CD14-positive monocyte (primary cell): ENCODE measurements around the gene CNOT8. TPM values are rescaled to one million over a fixed set of nuclear protein-coding genes. Genes with fewer than 3 reads are reported as not detected.

Source experiments
- DNase-seq, 3 donors: peaks; one replicate each; pipeline ENCODE4 v3.0.0-alpha.2; 2011 to 2022
- H2AFZ ChIP-seq: 2 replicates; pipeline ENCODE4 v1.6.0; 2012; ENCODE audit warnings: mild to moderate bottlenecking, low read depth, low read length, inconsistent platforms; ENCODE audit not compliant: insufficient read depth, poor library complexity, severe bottlenecking
- H3K27ac ChIP-seq, 2 donors: 1 replicate in 1 of 2; 2 replicates in 1 of 2; pipeline ENCODE4 v1.5.1; 2012 to 2013; ENCODE audit warnings: low read length in 2 of 2, control low read depth in 1 of 2, inconsistent platforms in 1 of 2, low read depth in 1 of 2, mild to moderate bottlenecking in 1 of 2
- H3K27me3 ChIP-seq, 2 donors: one replicate each; pipeline versions ENCODE4 v1.6.0 to v1.6.1; 2011 to 2013; ENCODE audit warnings: low read length in 2 of 2; ENCODE audit not compliant: control insufficient read depth in 2 of 2, insufficient read depth in 2 of 2
- H3K36me3 ChIP-seq, 2 donors: replicated peaks in 1 of 2; 1 replicate in 1 of 2; 2 replicates in 1 of 2; pipeline versions ENCODE4 v1.5.1 to v1.6.1; 2012 to 2013; ENCODE audit warnings: low read length in 2 of 2, control low read depth in 1 of 2, inconsistent platforms in 1 of 2, mild to moderate bottlenecking in 1 of 2; ENCODE audit not compliant: insufficient read depth in 2 of 2, control insufficient read depth in 1 of 2
- H3K4me1 ChIP-seq, 2 donors: 1 replicate in 1 of 2; 2 replicates in 1 of 2; pipeline versions ENCODE4 v1.5.1 to v1.6.1; 2012 to 2013; ENCODE audit warnings: low read length in 2 of 2, control low read depth in 1 of 2, inconsistent platforms in 1 of 2, mild to moderate bottlenecking in 1 of 2, moderate library complexity in 1 of 2; ENCODE audit not compliant: insufficient read depth in 2 of 2, control insufficient read depth in 1 of 2
- H3K4me2 ChIP-seq: replicated peaks from 2 replicates; pipeline ENCODE3; 2012; ENCODE audit warnings: low read length, moderate library complexity, mild to moderate bottlenecking; ENCODE audit not compliant: poor library complexity, severe bottlenecking; ENCODE audit errors: extremely low read depth
- H3K4me3 ChIP-seq, 3 experiments: fragments of 200-600 bp in 1 of 3; sonication (generic) in 1 of 3; replicated peaks in 1 of 3; 1 replicate in 2 of 3; 2 replicates in 1 of 3; pipeline ENCODE4 v1.5.1; 2011 to 2013; ENCODE audit warnings: low read length in 3 of 3, mild to moderate bottlenecking in 3 of 3, control low read depth in 2 of 3, low read depth in 2 of 3, inconsistent platforms in 1 of 3, moderate library complexity in 1 of 3
- H3K79me2 ChIP-seq: 2 replicates; pipeline ENCODE4 v1.6.0; 2012; ENCODE audit warnings: mild to moderate bottlenecking, control low read depth, inconsistent platforms, low read length, moderate library complexity; ENCODE audit not compliant: insufficient read depth
- H3K9ac ChIP-seq: 2 replicates; pipeline ENCODE4 v1.6.0; 2017; ENCODE audit warnings: low read length, mild to moderate bottlenecking; ENCODE audit not compliant: insufficient read depth, poor library complexity, severe bottlenecking
- H3K9me3 ChIP-seq, 2 donors: replicated peaks in 1 of 2; 1 replicate in 1 of 2; 2 replicates in 1 of 2; pipeline versions ENCODE4 v1.5.1 to v1.6.1; 2012 to 2013; ENCODE audit warnings: low read length in 2 of 2, control low read depth in 1 of 2; ENCODE audit not compliant: control insufficient read depth in 1 of 2, insufficient read depth in 1 of 2
- H4K20me1 ChIP-seq: 2 replicates; pipeline ENCODE4 v1.6.0; 2012; ENCODE audit warnings: mild to moderate bottlenecking, low read length, control low read depth, moderate library complexity; ENCODE audit not compliant: insufficient read depth
- H3K27ac Mint-ChIP-seq, 7 donors: one replicate each; pipeline ENCODE4 v1.8.0; 2020; ENCODE audit warnings: mild to moderate bottlenecking in 7 of 7, mixed read lengths in 7 of 7, moderate library complexity in 6 of 7, inconsistent platforms in 2 of 7
- H3K27me3 Mint-ChIP-seq, 3 donors: one replicate each; pipeline ENCODE4 v1.8.0; 2021 to 2022; ENCODE audit warnings: low read depth in 3 of 3, mild to moderate bottlenecking in 3 of 3, mixed read lengths in 3 of 3, moderate library complexity in 3 of 3, inconsistent platforms in 1 of 3
- H3K36me3 Mint-ChIP-seq, 2 donors: one replicate each; pipeline ENCODE4 v1.8.0; 2020; ENCODE audit warnings: mixed read lengths in 2 of 2, inconsistent platforms in 1 of 2, mild to moderate bottlenecking in 1 of 2
- H3K4me1 Mint-ChIP-seq: one replicate; pipeline ENCODE4 v1.8.0; 2020; ENCODE audit warnings: mild to moderate bottlenecking, mixed read lengths
- H3K4me3 Mint-ChIP-seq, 2 donors: one replicate each; pipeline ENCODE4 v1.8.0; 2020; ENCODE audit warnings: mild to moderate bottlenecking in 2 of 2, mixed read lengths in 2 of 2, moderate library complexity in 1 of 2
- H3K9me3 Mint-ChIP-seq, 7 donors: one replicate each; pipeline ENCODE4 v1.8.0; 2020 to 2022; ENCODE audit warnings: mixed read lengths in 7 of 7, mild to moderate bottlenecking in 6 of 7, moderate library complexity in 6 of 7, inconsistent platforms in 2 of 7
- WGBS: methylation state at CpG from one replicate; pipeline ENCODE4 v1.1.5; 2013; ENCODE audit warnings: missing lambda C conversion rate; ENCODE audit not compliant: insufficient coverage; 5-methylcytosine and 5-hydroxymethylcytosine counted together
- intact Hi-C, 2 donors: fragments of 100-400 bp; cut with micrococcal nuclease; formaldehyde crosslinking; loops; one replicate each; pipeline versions ENCODE4 v1.15.0 to v1.15.1; 2023
- polyA plus RNA-seq, 3 donors: library from polyadenylated mRNA; depleted of rRNA in 1 of 3; unstranded in 2 of 3; stranded (reverse) in 1 of 3; fragments of 300-500 nt in 2 of 3; fragments of >200 nt in 1 of 3; fragmentation: Illumina TruSeq in 2 of 3; gene quantifications; 1 replicate in 2 of 3; 2 replicates in 1 of 3; pipeline ENCODE4 v1.2.3, GENCODE V29; 2012 to 2021
- TF ChIP-seq, protein P1 (sequence below): fragments of 200-600 bp; IDR thresholded peaks from one replicate; pipeline ENCODE4 v1.8.0; 2022; ENCODE audit warnings: antibody characterized with exemption, mild to moderate bottlenecking

Gene CNOT8
- polyA plus RNA-seq, 3 donors, result 98.7 to 160 (median 147) TPM

- H3K4me2 ChIP-seq, result no peak overlapping the region
- peaks cover 71% of the 10 kb centered on the region for H4K20me1 ChIP-seq
- no peaks in the 10 kb centered on the region for H3K27me3 ChIP-seq
- TF ChIP-seq, protein P1, sequence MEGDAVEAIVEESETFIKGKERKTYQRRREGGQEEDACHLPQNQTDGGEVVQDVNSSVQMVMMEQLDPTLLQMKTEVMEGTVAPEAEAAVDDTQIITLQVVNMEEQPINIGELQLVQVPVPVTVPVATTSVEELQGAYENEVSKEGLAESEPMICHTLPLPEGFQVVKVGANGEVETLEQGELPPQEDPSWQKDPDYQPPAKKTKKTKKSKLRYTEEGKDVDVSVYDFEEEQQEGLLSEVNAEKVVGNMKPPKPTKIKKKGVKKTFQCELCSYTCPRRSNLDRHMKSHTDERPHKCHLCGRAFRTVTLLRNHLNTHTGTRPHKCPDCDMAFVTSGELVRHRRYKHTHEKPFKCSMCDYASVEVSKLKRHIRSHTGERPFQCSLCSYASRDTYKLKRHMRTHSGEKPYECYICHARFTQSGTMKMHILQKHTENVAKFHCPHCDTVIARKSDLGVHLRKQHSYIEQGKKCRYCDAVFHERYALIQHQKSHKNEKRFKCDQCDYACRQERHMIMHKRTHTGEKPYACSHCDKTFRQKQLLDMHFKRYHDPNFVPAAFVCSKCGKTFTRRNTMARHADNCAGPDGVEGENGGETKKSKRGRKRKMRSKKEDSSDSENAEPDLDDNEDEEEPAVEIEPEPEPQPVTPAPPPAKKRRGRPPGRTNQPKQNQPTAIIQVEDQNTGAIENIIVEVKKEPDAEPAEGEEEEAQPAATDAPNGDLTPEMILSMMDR, result no peak
- peaks cover 49% of the 10 kb centered on the region for H3K4me1 Mint-ChIP-seq
- H3K27me3 Mint-ChIP-seq, result no peaks in the 10 kb centered on the region
- H2AFZ ChIP-seq, result no peak overlapping the region
- no peak for DNase-seq
- WGBS, result 93% methylated on average over 5 of the region's 8 CpGs
- no peak overlapping the region for H3K4me3 Mint-ChIP-seq
- H3K27ac Mint-ChIP-seq, result peak overlapping the region; percentile 8 to 99 (median 68)
- H3K36me3 Mint-ChIP-seq, result peaks cover 25 to 42% of the 10 kb centered on the region in 2 donors
- H3K9me3 Mint-ChIP-seq, result peaks cover 0 to 2% (median 0%) of the 10 kb centered on the region in 7 donors
- H3K79me2 ChIP-seq, result peaks cover 84% of the 10 kb centered on the region
- no peak overlapping the region for H3K9ac ChIP-seq
- intact Hi-C loops, result loop anchor here in 1 of 2 donors (10.0 kb wide), 1 partner anchor 207 kb away; no protein-coding TSS in a partner anchor
- H3K36me3 ChIP-seq, result peaks cover 28 to 40% of the 10 kb centered on the region in 2 donors
- H3K9me3 ChIP-seq, result no peaks in the 10 kb centered on the region
- peaks cover 41 to 56% of the 10 kb centered on the region in 2 donors for H3K4me1 ChIP-seq
- H3K4me3 ChIP-seq, result peak overlapping the region in 1 of 3 experiments; percentile 31
- peak overlapping the region in 1 of 2 donors; percentile 69 for H3K27ac ChIP-seq
These were observed 3.5 kb downstream of the CNOT8 start for GRCh38 chr5:154861946-154862345.

- WGBS, result 0% methylated on average over 1 of the region's 2 CpGs
- H4K20me1 ChIP-seq, result peaks cover 79% of the 10 kb centered on the region
- H3K4me1 ChIP-seq, result peaks cover 37 to 48% of the 10 kb centered on the region in 2 donors
- Mint-ChIP-seq H3K9me3 (peaks cover 0 to 2% (median 0%) of the 10 kb centered on the region in 7 donors), H3K4me3 (peak overlapping the region in 1 of 2 donors; percentile 28), H3K27ac (peak overlapping the region in 6 of 7 donors; percentile 14 to 87 (median 56)), H3K36me3 (peaks cover 30 to 49% of the 10 kb centered on the region in 2 donors), H3K4me1 (peaks cover 46% of the 10 kb centered on the region), H3K27me3 (no peaks in the 10 kb centered on the region)
- peaks cover 90% of the 10 kb centered on the region for H3K79me2 ChIP-seq
- no peak for DNase-seq
- peaks cover 35 to 48% of the 10 kb centered on the region in 2 donors for H3K36me3 ChIP-seq
- TF ChIP-seq, protein P1, result no peak
- peak overlapping the region; percentile 35 for H3K4me2 ChIP-seq
- no peak overlapping the region for H2AFZ ChIP-seq
- H3K9ac ChIP-seq, result no peak overlapping the region
- intact Hi-C loops, result loop anchor here in 1 of 2 donors (10.0 kb wide), 1 partner anchor 208 kb away; no protein-coding TSS in a partner anchor
- no peaks in the 10 kb centered on the region for H3K27me3 ChIP-seq
- no peaks in the 10 kb centered on the region for H3K9me3 ChIP-seq
- peak overlapping the region in 1 of 3 experiments; percentile 31 for H3K4me3 ChIP-seq
- H3K27ac ChIP-seq, result peak overlapping the region in 1 of 2 donors; percentile 69
These were observed 4.3 kb downstream of the CNOT8 start for GRCh38 chr5:154862766-154863165.
